GM12878 (cell line): ENCODE data around the gene WWOX. TPM values are rescaled to one million over a fixed set of nuclear protein-coding genes. Genes with fewer than 3 reads are reported as not detected.

Source experiments
- ATAC-seq: fragments of 200-7000 bp; cut with Tn5 transposase; 3 replicates; pipeline ENCODE4 v1.9.1; 2020; ENCODE audit warnings: mild to moderate bottlenecking, moderate library complexity
- BruUV-seq: library from RNA; stranded (reverse); fragments of 400-500 nt; replicated peaks from 2 replicates; lab custom pipeline; 2021; lab: Mats Ljungman, UMichigan
- CTCF ChIA-PET: fragments of 300-600 bp; sonication (Branson Sonifier 250); formaldehyde crosslinking; extraction: SDS; loops from one replicate; lab custom pipeline; 2021; ENCODE audit warnings: inconsistent platforms; lab: Yijun Ruan, JAX
- POLR2A ChIA-PET: fragments of 350-600 bp; formaldehyde crosslinking; extraction: SDS; loops from one replicate; lab custom pipeline; 2021; ENCODE audit warnings: inconsistent platforms; lab: Charles Lee
- RAD21 ChIA-PET: fragments of 300-600 bp; sonication (Branson Sonifier 250); formaldehyde crosslinking; loops from one replicate; lab custom pipeline; 2023; ENCODE audit warnings: antibody characterized with exemption; ENCODE audit not compliant: unreplicated experiment; lab: Charles Lee
- SMC1A ChIA-PET: fragments of 300-600 bp; sonication (Branson Sonifier 250); formaldehyde crosslinking; loops from one replicate; lab custom pipeline; 2023; ENCODE audit not compliant: unreplicated experiment, uncharacterized antibody; lab: Charles Lee
- DNase-seq: peaks from one replicate; pipeline ENCODE4 v3.0.0-alpha.2; 2011; ENCODE audit warnings: low read depth, low spot score
- FAIRE-seq: peaks from 3 replicates; lab custom pipeline; 2011; peaks lifted over from hg19 to GRCh38; lab: Jason Lieb, UNC
- H2AFZ ChIP-seq: 2 replicates; pipeline ENCODE4 v1.6.0; 2011; ENCODE audit warnings: low read depth, low read length, control low read depth; ENCODE audit not compliant: control insufficient read depth
- H3K27ac ChIP-seq: 2 replicates; pipeline ENCODE4 v1.5.1; 2011; ENCODE audit warnings: control low read depth; ENCODE audit not compliant: control insufficient read depth, insufficient read depth
- H3K27me3 ChIP-seq, 2 experiments: replicated peaks in 1 of 2; 2 replicates each; pipeline versions ENCODE4 v1.6.0 to v1.6.1; 2011; ENCODE audit warnings: low read length in 1 of 2; ENCODE audit not compliant: control insufficient read depth in 2 of 2, insufficient read depth in 2 of 2
- H3K36me3 ChIP-seq, 2 experiments: 2 replicates each; pipeline ENCODE4 v1.5.1; 2011; ENCODE audit warnings: low read length in 1 of 2; ENCODE audit not compliant: control insufficient read depth in 2 of 2, insufficient read depth in 2 of 2
- H3K4me1 ChIP-seq: 2 replicates; pipeline ENCODE4 v1.6.1; 2011; ENCODE audit warnings: mild to moderate bottlenecking, low read length, moderate library complexity, mixed read lengths; ENCODE audit not compliant: control insufficient read depth, insufficient read depth
- H3K4me2 ChIP-seq: 2 replicates; pipeline ENCODE4 v1.6.0; 2011; ENCODE audit warnings: control low read depth; ENCODE audit not compliant: control insufficient read depth, insufficient read depth
- H3K4me3 ChIP-seq: fragments of 200-600 bp; sonication (generic); 2 replicates; pipeline ENCODE4 v1.5.1; 2016
- H3K79me2 ChIP-seq: 2 replicates; pipeline ENCODE4 v1.6.0; 2011; ENCODE audit warnings: low read length; ENCODE audit not compliant: control insufficient read depth, insufficient read depth
- H3K9ac ChIP-seq: 2 replicates; pipeline ENCODE4 v1.8.0; 2011; ENCODE audit warnings: low read length, control low read depth, mixed read lengths; ENCODE audit not compliant: control insufficient read depth, insufficient read depth
- H3K9me3 ChIP-seq: replicated peaks from 3 replicates; pipeline ENCODE4 v1.5.1; 2011; ENCODE audit warnings: mild to moderate bottlenecking, low read length; ENCODE audit not compliant: control insufficient read depth, insufficient read depth
- H4K20me1 ChIP-seq: 2 replicates; pipeline ENCODE4 v1.6.0; 2011; ENCODE audit not compliant: control insufficient read depth, insufficient read depth
- CBX5 ChIP-seq: sonication (generic); IDR thresholded peaks from 2 replicates; pipeline ENCODE4 v1.6.1; 2016; ENCODE audit warnings: low read depth, moderate library complexity, mild to moderate bottlenecking, inconsistent platforms
- EP300 ChIP-seq, 2 experiments: fragments of 150-350 bp in 1 of 2; IDR thresholded peaks; 2 replicates each; pipeline ENCODE4 v1.6.1; 2011 to 2012; ENCODE audit warnings: low read depth in 2 of 2, low read length in 2 of 2, borderline replicate concordance in 1 of 2, improper control_type of control experiment in 1 of 2, inconsistent platforms in 1 of 2; ENCODE audit not compliant: control insufficient read depth in 1 of 2
- RAD21 ChIP-seq: IDR thresholded peaks from 2 replicates; pipeline ENCODE4 v1.6.1; 2011; ENCODE audit warnings: mild to moderate bottlenecking, low read depth, low read length, moderate library complexity; ENCODE audit not compliant: insufficient read depth
- SIN3A ChIP-seq: IDR thresholded peaks from 2 replicates; pipeline ENCODE4 v1.6.1; 2012; ENCODE audit warnings: low read depth, low read length, improper control_type of control experiment
- SIX5 ChIP-seq: IDR thresholded peaks from 2 replicates; pipeline ENCODE4 v1.6.1; 2011; ENCODE audit warnings: mild to moderate bottlenecking, low read depth, low read length, moderate library complexity; ENCODE audit not compliant: severe bottlenecking
- SMARCA5 ChIP-seq: fragments of 450-650 bp; IDR thresholded peaks from 2 replicates; pipeline ENCODE4 v1.6.1; 2017; ENCODE audit warnings: mild to moderate bottlenecking
- TCF7 ChIP-seq: IDR thresholded peaks from 2 replicates; pipeline ENCODE4 v1.6.1; 2014; ENCODE audit warnings: antibody characterized with exemption, borderline replicate concordance
- WRNIP1 ChIP-seq: IDR thresholded peaks from 2 replicates; pipeline ENCODE4 v1.6.1; 2011; ENCODE audit warnings: low read depth, low read length, improper control_type of control experiment, borderline replicate concordance
- WGBS: methylation state at CpG from one replicate; pipeline ENCODE4 v1.1.6; 2016; ENCODE audit warnings: low lambda C conversion rate; ENCODE audit not compliant: insufficient replicate concordance, insufficient coverage; ENCODE audit errors: missing lambda C conversion rate; 5-methylcytosine and 5-hydroxymethylcytosine counted together
- in situ Hi-C: fragments of 300-500 bp; cut with MboI; formaldehyde crosslinking; loops from 9 replicates; pipeline ENCODE4 v1.14.3; 2018; ENCODE audit warnings: mixed read lengths
- intact Hi-C: fragments of 100-400 bp; cut with micrococcal nuclease; formaldehyde crosslinking; loops from one replicate; pipeline ENCODE4 v1.14.2; 2022; ENCODE audit not compliant: unreplicated experiment
- polyA plus RNA-seq, 11 experiments: library from polyadenylated mRNA; depleted of rRNA in 4 of 11; unstranded in 6 of 11; stranded (reverse) in 5 of 11; fragments of >200 nt; fragmentation: Nextera tagmentation in 4 of 11; fragmentation: Illumina TruSeq in 1 of 11; extraction: Ambion mirVana in 4 of 11; extraction: Trizol in 1 of 11; gene quantifications; 1 replicate in 1 of 11; 2 replicates in 10 of 11; pipeline versions ENCODE4 v1.2.1 to v1.2.3, GENCODE V29; 2011 to 2016; ENCODE audit warnings: inconsistent platforms in 2 of 11, missing spikeins in 2 of 11, low read depth in 1 of 11
- total RNA-seq, 4 experiments: library from RNA; depleted of rRNA in 3 of 4; stranded (reverse); fragments of >200 nt in 3 of 4; fragmentation: Illumina TruSeq in 1 of 4; extraction: Trizol in 1 of 4; gene quantifications; 2 replicates each; pipeline versions ENCODE4 v1.2.1 to v1.2.3, GENCODE V29; 2013 to 2021
- TF ChIP-seq, protein P1 (sequence below): fragments of 450-650 bp; IDR thresholded peaks from 2 replicates; pipeline ENCODE4 v1.6.1; 2016; ENCODE audit warnings: mild to moderate bottlenecking
- TF ChIP-seq, protein P2 (sequence below): fragments of 450-650 bp; IDR thresholded peaks from 2 replicates; pipeline ENCODE4 v1.6.1; 2016; ENCODE audit warnings: mild to moderate bottlenecking
- TF ChIP-seq, protein P3 (sequence below): fragments of 450-650 bp; IDR thresholded peaks from 2 replicates; pipeline ENCODE4 v1.6.1; 2014; ENCODE audit warnings: mild to moderate bottlenecking
- TF ChIP-seq, protein P4 (sequence below): IDR thresholded peaks from 2 replicates; pipeline ENCODE4 v1.6.1; 2012; ENCODE audit warnings: low read depth, low read length, improper control_type of control experiment

Gene WWOX
- total and polyA plus RNA-seq, 10 of the 15 experiments (the other 5 are each of a cell fraction or from before 2014, with no cell fraction given) = 2.8 to 24.4 (median 17.8) TPM

- intact Hi-C loops = no loop called here
- Histone ChIP-seq H2AFZ (no peak overlapping the region), H3K27ac (no peak overlapping the region), H3K4me2 (no peak overlapping the region)
- BruUV-seq = no TSS peak
- TF ChIP-seq EP300 (IDR thresholded peaks at IDR 0.05; ENCODE audit: borderline replicate concordance in 1 of 2, control insufficient read depth in 1 of 2, low read depth in 2 of 2, low read length in 2 of 2) = no peak
- TF ChIP-seq SIX5 = no peak
- TF ChIP-seq, protein P1, sequence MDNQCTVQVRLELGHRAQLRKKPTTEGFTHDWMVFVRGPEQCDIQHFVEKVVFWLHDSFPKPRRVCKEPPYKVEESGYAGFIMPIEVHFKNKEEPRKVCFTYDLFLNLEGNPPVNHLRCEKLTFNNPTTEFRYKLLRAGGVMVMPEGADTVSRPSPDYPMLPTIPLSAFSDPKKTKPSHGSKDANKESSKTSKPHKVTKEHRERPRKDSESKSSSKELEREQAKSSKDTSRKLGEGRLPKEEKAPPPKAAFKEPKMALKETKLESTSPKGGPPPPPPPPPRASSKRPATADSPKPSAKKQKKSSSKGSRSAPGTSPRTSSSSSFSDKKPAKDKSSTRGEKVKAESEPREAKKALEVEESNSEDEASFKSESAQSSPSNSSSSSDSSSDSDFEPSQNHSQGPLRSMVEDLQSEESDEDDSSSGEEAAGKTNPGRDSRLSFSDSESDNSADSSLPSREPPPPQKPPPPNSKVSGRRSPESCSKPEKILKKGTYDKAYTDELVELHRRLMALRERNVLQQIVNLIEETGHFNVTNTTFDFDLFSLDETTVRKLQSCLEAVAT = no peak
- no peak for TF ChIP-seq WRNIP1
- TF ChIP-seq SMARCA5 = no peak
- TF ChIP-seq, protein P2, sequence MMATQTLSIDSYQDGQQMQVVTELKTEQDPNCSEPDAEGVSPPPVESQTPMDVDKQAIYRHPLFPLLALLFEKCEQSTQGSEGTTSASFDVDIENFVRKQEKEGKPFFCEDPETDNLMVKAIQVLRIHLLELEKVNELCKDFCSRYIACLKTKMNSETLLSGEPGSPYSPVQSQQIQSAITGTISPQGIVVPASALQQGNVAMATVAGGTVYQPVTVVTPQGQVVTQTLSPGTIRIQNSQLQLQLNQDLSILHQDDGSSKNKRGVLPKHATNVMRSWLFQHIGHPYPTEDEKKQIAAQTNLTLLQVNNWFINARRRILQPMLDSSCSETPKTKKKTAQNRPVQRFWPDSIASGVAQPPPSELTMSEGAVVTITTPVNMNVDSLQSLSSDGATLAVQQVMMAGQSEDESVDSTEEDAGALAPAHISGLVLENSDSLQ = no peak
- TF ChIP-seq, protein P3, sequence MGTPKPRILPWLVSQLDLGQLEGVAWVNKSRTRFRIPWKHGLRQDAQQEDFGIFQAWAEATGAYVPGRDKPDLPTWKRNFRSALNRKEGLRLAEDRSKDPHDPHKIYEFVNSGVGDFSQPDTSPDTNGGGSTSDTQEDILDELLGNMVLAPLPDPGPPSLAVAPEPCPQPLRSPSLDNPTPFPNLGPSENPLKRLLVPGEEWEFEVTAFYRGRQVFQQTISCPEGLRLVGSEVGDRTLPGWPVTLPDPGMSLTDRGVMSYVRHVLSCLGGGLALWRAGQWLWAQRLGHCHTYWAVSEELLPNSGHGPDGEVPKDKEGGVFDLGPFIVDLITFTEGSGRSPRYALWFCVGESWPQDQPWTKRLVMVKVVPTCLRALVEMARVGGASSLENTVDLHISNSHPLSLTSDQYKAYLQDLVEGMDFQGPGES = no peak
- TF ChIP-seq, protein P4, sequence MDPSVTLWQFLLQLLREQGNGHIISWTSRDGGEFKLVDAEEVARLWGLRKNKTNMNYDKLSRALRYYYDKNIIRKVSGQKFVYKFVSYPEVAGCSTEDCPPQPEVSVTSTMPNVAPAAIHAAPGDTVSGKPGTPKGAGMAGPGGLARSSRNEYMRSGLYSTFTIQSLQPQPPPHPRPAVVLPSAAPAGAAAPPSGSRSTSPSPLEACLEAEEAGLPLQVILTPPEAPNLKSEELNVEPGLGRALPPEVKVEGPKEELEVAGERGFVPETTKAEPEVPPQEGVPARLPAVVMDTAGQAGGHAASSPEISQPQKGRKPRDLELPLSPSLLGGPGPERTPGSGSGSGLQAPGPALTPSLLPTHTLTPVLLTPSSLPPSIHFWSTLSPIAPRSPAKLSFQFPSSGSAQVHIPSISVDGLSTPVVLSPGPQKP = no peak
- TF ChIP-seq CBX5 = no peak
- no peak for TF ChIP-seq SIN3A
- no peak for TF ChIP-seq RAD21
- TF ChIP-seq TCF7 = no peak
- TF ChIP-seq, all 136 proteins: peak for 0
- no peak overlapping the region for H3K9ac ChIP-seq
- H3K36me3 ChIP-seq = no peaks in the 10 kb centered on the region
- 26% methylated on average over 4 of the region's 4 CpGs for WGBS
- no peak overlapping the region for H3K4me3 ChIP-seq
- no peaks in the 10 kb centered on the region for H4K20me1 ChIP-seq
- CTCF ChIA-PET = no interaction called here
- RAD21 ChIA-PET = no interaction called here
- DNase-seq (no peak), FAIRE-seq (no peak), ATAC-seq (no peak)
- SMC1A ChIA-PET = no interaction called here
- no peaks in the 10 kb centered on the region for H3K4me1 ChIP-seq
- POLR2A ChIA-PET = interaction anchor here (0.7 kb wide), 1 partner anchor 516 kb away, joined by 3 read pairs; no protein-coding TSS in a partner anchor
- no peaks in the 10 kb centered on the region for H3K9me3 ChIP-seq
- no peaks in the 10 kb centered on the region for H3K79me2 ChIP-seq
- in situ Hi-C loops = no loop called here
- no peaks in the 10 kb centered on the region for H3K27me3 ChIP-seq
These were observed 926.7 kb downstream of the WWOX start for GRCh38 chr16:79026117-79026516.
